ENCODE data around the gene BICRA.
"Not testable (repeated sequence)": the region's sequence is repeated elsewhere in the genome, so short reads cannot be mapped to it uniquely, and the experiment has no call there.

The BICRA gene

DNA sequence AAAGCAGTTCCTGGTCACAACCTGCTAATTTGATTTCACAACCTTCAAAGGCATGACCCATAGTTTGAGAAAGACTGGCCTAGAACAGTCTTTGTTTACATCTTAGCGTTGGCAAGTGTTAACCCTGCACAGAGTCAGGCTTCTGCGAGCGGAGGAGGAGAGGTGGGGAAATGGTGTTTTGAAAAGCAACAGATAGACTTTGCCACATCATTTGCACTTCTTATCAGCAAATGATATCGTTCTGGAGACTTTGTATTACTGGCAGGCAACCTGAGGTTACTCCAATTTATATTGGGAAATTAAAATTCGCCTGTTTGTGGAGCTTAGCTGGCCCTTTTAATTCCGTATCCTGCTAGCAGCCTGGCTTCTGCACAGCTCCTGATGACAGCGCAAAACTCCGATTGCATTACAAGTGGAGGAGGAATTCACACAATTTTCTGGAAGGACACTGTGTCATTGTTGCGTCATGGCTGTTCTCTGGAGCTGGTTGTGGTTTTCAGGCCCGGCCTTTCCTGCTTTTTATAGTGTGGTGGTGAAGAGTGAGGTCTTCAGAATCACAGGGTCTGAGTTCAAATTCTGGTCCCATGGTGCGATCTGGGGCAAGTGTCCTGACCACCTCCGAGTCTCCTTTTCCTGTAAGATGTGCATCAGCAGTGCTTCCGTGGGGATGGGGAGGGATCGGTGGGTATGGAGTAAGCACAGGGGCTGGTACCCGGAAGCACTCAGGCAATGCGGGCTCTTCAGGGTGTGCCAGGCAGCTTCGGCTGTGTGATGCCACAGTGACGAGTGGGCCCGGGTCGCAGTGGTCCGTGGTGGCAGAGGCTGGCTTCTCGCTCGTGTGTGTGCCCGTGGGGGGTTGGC lies 55.2 kb downstream of the BICRA start:
- TF ChIP-seq, protein P1, sequence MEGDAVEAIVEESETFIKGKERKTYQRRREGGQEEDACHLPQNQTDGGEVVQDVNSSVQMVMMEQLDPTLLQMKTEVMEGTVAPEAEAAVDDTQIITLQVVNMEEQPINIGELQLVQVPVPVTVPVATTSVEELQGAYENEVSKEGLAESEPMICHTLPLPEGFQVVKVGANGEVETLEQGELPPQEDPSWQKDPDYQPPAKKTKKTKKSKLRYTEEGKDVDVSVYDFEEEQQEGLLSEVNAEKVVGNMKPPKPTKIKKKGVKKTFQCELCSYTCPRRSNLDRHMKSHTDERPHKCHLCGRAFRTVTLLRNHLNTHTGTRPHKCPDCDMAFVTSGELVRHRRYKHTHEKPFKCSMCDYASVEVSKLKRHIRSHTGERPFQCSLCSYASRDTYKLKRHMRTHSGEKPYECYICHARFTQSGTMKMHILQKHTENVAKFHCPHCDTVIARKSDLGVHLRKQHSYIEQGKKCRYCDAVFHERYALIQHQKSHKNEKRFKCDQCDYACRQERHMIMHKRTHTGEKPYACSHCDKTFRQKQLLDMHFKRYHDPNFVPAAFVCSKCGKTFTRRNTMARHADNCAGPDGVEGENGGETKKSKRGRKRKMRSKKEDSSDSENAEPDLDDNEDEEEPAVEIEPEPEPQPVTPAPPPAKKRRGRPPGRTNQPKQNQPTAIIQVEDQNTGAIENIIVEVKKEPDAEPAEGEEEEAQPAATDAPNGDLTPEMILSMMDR (IDR thresholded peaks at IDR 0.05; ENCODE audit: insufficient read depth, missing control alignments): no peak
- DNase-seq (ENCODE audit: insufficient read length, low spot score): no peak
- no peak for FAIRE-seq

DNA sequence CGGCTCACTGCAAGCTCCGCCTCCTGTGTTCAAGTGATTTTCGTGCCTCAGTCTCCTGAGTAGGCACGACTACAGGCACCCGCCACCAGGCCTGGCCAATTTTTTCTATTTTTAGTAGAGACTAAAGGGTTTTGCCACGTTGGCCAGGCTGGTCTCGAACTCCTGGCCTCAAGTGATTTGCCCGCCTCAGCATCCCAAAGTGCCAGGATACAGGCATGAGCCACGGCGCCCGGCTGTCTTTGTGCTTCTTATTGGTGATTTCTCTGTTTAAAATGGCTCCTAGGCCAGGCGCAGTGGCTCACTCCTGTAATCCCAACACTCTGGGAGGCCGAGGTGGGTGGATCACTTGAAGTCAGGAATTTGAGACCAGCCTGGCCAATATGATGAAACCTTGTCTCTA lies 59.6 kb downstream of the BICRA start:
- FAIRE-seq; DNase-seq (ENCODE audit: insufficient read length, low spot score): not testable (repeated sequence)

DNA sequence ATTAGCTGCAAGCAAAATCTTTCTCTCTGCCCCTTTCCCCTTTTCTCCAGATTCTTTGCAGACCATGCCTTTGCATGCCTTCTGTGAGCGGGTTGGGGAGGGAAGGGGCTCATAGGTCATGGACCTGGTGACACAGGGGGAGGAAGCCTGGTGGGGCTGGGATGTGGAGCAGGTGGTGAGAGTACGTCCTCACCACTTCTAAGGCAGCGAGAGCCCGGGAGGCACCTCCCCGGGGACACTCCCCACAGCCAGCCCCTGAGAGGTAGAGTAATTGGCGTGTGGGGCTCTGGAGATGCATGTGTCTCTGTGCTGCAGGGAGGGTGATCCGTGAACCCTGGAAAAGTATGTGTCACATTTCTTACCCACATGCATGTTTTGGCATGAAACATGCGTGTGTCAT lies 61.8 kb downstream of the BICRA start:
- TF ChIP-seq, protein P1 (IDR thresholded peaks at IDR 0.05; ENCODE audit: insufficient read depth, missing control alignments): no peak

DNA sequence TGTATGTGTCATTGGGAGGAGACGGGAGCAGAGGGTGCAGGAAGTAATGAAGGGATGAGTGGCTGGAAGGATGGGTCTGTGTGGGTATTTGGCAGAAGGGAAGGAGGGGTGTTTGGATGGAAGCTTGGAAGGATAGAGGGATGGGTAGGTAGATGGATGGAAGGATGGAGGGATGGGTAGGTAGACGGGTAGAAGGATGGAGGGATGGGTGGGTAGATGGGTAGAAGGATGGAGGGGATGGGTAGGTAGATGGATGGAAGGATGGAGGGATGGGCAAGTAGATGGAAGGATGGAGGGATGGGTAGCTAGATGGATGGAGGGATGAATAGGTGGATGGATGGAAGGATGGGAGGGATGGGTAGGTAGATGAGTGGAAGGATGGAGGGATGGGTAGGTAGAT lies 62.6 kb downstream of the BICRA start:
- TF ChIP-seq, protein P1 (IDR thresholded peaks at IDR 0.05; ENCODE audit: insufficient read depth, missing control alignments): no peak
- DNase-seq (ENCODE audit: insufficient read length, low spot score) (no peak), FAIRE-seq (no peak)

More for the DNA sequence above, 61.8 kb downstream of the BICRA start:
- FAIRE-seq (no peak), DNase-seq (ENCODE audit: insufficient read length, low spot score) (no peak)

DNA sequence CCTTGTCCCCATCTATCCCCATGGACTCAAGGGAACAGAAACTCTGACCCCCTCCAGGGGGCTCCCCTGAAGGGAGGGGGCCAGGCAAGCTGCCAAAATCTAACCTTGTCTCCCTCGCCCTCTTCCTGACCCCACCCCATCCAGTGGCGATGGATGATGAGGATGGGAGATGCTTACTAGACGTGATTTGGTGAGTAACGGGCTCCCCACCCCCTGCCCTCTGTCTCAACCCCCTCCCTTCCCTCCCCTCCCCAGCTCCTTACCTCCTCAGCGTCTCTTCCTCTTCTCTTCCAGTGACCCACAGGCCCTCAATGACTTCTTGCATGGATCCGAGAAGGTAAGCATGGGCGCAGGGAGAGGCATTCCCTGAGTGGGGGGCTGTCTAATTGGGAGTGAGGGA lies 64.5 kb downstream of the BICRA start:
- DNase-seq (ENCODE audit: insufficient read length, low spot score) (no peak), FAIRE-seq (no peak)
- TF ChIP-seq, protein P1 (IDR thresholded peaks at IDR 0.05; ENCODE audit: insufficient read depth, missing control alignments): no peak

DNA sequence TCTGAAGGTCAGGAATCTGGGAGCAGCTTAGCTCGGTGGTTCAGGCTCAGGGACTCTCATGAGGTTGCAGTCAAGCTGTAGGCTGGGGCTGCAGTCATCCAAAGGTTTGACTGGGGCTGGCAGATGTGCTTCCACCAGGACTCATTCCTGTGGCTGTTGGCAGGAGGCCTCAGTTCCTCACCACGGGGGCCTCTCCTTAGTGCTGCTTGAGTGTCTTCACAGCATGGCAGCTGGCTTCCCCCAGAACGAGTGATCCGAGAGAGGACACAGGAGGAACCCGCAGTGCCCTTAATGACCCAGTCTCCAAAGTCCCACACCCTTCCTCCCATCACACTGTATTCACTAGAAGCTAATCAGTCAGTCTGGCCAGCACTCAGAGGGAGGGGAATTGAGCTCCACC lies 65.6 kb downstream of the BICRA start:
- TF ChIP-seq, protein P1 (IDR thresholded peaks at IDR 0.05; ENCODE audit: insufficient read depth, missing control alignments): no peak
- DNase-seq (ENCODE audit: insufficient read length, low spot score) (no peak), FAIRE-seq (no peak)

DNA sequence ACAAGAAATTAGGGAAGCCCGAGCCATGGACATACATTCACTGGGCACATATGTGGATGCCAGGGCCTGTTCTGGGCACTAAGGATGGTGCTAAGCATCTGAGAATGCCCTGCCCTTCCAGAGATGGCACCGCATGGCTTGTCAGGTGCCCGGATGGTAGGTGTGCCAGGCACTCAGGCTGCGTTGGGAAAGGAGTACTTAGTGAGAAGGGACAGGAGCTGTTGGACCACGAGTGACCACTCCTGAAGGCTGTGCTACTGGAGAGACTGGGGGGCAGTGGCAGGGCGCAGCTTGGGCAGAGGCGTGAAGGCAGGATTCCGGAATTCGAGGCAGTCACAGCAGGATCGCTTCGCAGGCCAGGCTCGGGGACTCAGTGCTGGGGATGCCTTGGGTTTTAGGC lies 66.3 kb downstream of the BICRA start:
- FAIRE-seq: no peak
- DNase-seq (ENCODE audit: insufficient read length, low spot score): no peak
- TF ChIP-seq, protein P1 (IDR thresholded peaks at IDR 0.05; ENCODE audit: insufficient read depth, missing control alignments): no peak
